Endothelial cell (in vitro differentiated cells): Measurements from ENCODE around the gene ABLIM1. TPM values are rescaled to one million over a fixed set of nuclear protein-coding genes. Genes with fewer than 3 reads are reported as not detected.

ENCODE experiments used
- DNase-seq: peaks from one replicate; pipeline ENCODE4 v3.0.0; 2021; ENCODE audit warnings: low spot score
- H3K27ac Mint-ChIP-seq: one replicate; pipeline ENCODE4 v1.8.0; 2021; ENCODE audit warnings: mixed read lengths, inconsistent platforms; ENCODE audit not compliant: unreplicated experiment
- H3K27me3 Mint-ChIP-seq: one replicate; pipeline ENCODE4 v1.8.0; 2021; ENCODE audit warnings: mild to moderate bottlenecking, moderate library complexity, mixed read lengths, inconsistent platforms; ENCODE audit not compliant: unreplicated experiment
- H3K36me3 Mint-ChIP-seq: one replicate; pipeline ENCODE4 v1.8.0; 2021; ENCODE audit warnings: mild to moderate bottlenecking, low read depth, mixed read lengths, inconsistent platforms; ENCODE audit not compliant: unreplicated experiment
- H3K4me1 Mint-ChIP-seq: one replicate; pipeline ENCODE4 v1.8.0; 2021; ENCODE audit warnings: mild to moderate bottlenecking, mixed read lengths, inconsistent platforms; ENCODE audit not compliant: unreplicated experiment
- H3K4me3 Mint-ChIP-seq: one replicate; pipeline ENCODE4 v1.8.0; 2021; ENCODE audit warnings: mild to moderate bottlenecking, mixed read lengths, inconsistent platforms; ENCODE audit not compliant: unreplicated experiment
- H3K9me3 Mint-ChIP-seq: one replicate; pipeline ENCODE4 v1.8.0; 2021; ENCODE audit warnings: mixed read lengths, inconsistent platforms; ENCODE audit not compliant: unreplicated experiment
- CTCF ChIP-seq: fragments of 200-600 bp; sonication (generic); IDR thresholded peaks from one replicate; pipeline ENCODE4 v1.5.0; 2021; ENCODE audit warnings: antibody characterized with exemption; ENCODE audit not compliant: unreplicated experiment
- total RNA-seq: library from RNA; stranded (reverse); fragmentation: NEBNext Ultra II Directional; extraction: Animal tissue kit (Norgen Biotek cat#: 25700); gene quantifications from one replicate; pipeline ENCODE4 v1.2.1, GENCODE V29; 2021; ENCODE audit not compliant: unreplicated experiment

Gene ABLIM1
- total RNA-seq, 1 donor from 2014 or later = 55.9 TPM

GRCh38 chr10:114665406-114665805 lies 7.3 kb upstream of the ABLIM1 start:
- Mint-ChIP-seq H3K4me3 (no peak overlapping the region), H3K36me3 (no peaks in the 10 kb centered on the region), H3K27ac (no peak overlapping the region), H3K27me3 (no peaks in the 10 kb centered on the region), H3K9me3 (no peaks in the 10 kb centered on the region), H3K4me1 (peaks cover 19% of the 10 kb centered on the region)
- no peak for TF ChIP-seq CTCF
- no peak for DNase-seq

GRCh38 chr10:114664127-114664526 lies 6.1 kb upstream of the ABLIM1 start:
- no peak for TF ChIP-seq CTCF
- no peaks in the 10 kb centered on the region for H3K36me3 Mint-ChIP-seq
- H3K9me3 Mint-ChIP-seq = no peaks in the 10 kb centered on the region
- H3K4me3 Mint-ChIP-seq = no peak overlapping the region
- peaks cover 22% of the 10 kb centered on the region for H3K4me1 Mint-ChIP-seq
- no peaks in the 10 kb centered on the region for H3K27me3 Mint-ChIP-seq
- DNase-seq = no peak
- no peak overlapping the region for H3K27ac Mint-ChIP-seq

- no peak for DNase-seq
- no peak for TF ChIP-seq CTCF
- Mint-ChIP-seq H3K4me1 (peaks cover 22% of the 10 kb centered on the region), H3K4me3 (no peak overlapping the region), H3K36me3 (no peaks in the 10 kb centered on the region), H3K27me3 (no peaks in the 10 kb centered on the region), H3K9me3 (no peaks in the 10 kb centered on the region), H3K27ac (no peak overlapping the region)
Measured at GRCh38 chr10:114663626-114664025, 5.6 kb upstream of the ABLIM1 start.

- Mint-ChIP-seq H3K4me3 (no peak overlapping the region), H3K9me3 (no peaks in the 10 kb centered on the region), H3K27me3 (no peaks in the 10 kb centered on the region), H3K27ac (no peak overlapping the region), H3K4me1 (peaks cover 22% of the 10 kb centered on the region), H3K36me3 (no peaks in the 10 kb centered on the region)
- no peak for TF ChIP-seq CTCF
- no peak for DNase-seq
Measured at GRCh38 chr10:114662646-114663217, 4.7 kb upstream of the ABLIM1 start.

GRCh38 chr10:114661212-114661880 lies 3.3 kb upstream of the ABLIM1 start:
- Mint-ChIP-seq H3K36me3 (no peaks in the 10 kb centered on the region), H3K27me3 (no peaks in the 10 kb centered on the region), H3K27ac (no peak overlapping the region), H3K4me1 (peaks cover 22% of the 10 kb centered on the region), H3K4me3 (no peak overlapping the region), H3K9me3 (no peaks in the 10 kb centered on the region)
- no peak for DNase-seq
- no peak for TF ChIP-seq CTCF
